SK-N-MC (cell line): ENCODE results near the gene PFN3.

Source experiments
- EZH2 ChIP-seq: fragments of 200-600 bp; sonication (generic); IDR thresholded peaks from one replicate; pipeline ENCODE4 v1.6.1; 2017; ENCODE audit warnings: antibody characterized with exemption
- POLR2AphosphoS5 ChIP-seq: IDR thresholded peaks from 2 replicates; pipeline ENCODE4 v1.6.1; 2012; ENCODE audit warnings: mild to moderate bottlenecking, low read depth, low read length, borderline replicate concordance

- no peak for TF ChIP-seq POLR2AphosphoS5
- no peak for TF ChIP-seq EZH2
These were observed 17.3 kb downstream of the PFN3 start for GRCh38 chr5:177383181-177383580.
